Psoas muscle (tissue), 8 donors: ENCODE results near the gene KRT5. TPM values are rescaled to one million over a fixed set of nuclear protein-coding genes. Genes with fewer than 3 reads are reported as not detected.
A peak's percentile ranks its signal among the peaks of the same experiment; 100 is the strongest.

Source experiments
- ATAC-seq, 4 donors: fragments of 200-7000 bp; cut with Tn5 transposase; one replicate each; pipeline ENCODE4 v1.9.1; 2020; ENCODE audit warnings: moderate library complexity in 3 of 4, mild to moderate bottlenecking in 2 of 4
- DNase-seq, 2 donors: peaks; one replicate each; pipeline ENCODE4 v3.0.0-alpha.2; 2020
- H3K27ac ChIP-seq: fragments of 200-600 bp; one replicate; pipeline ENCODE4 v1.8.0; 2022
- H3K27me3 ChIP-seq, 3 donors: fragments of 200-600 bp in 1 of 3; one replicate each; pipeline versions ENCODE4 v1.6.1 to v1.8.0; 2013 to 2022; ENCODE audit warnings: low read length in 2 of 3, mild to moderate bottlenecking in 2 of 3, moderate library complexity in 1 of 3; ENCODE audit not compliant: insufficient read depth in 3 of 3
- H3K36me3 ChIP-seq, 2 donors: fragments of 200-600 bp in 1 of 2; one replicate each; pipeline versions ENCODE4 v1.6.1 to v1.8.0; 2013 to 2022; ENCODE audit warnings: low read depth in 1 of 2, mild to moderate bottlenecking in 1 of 2, moderate library complexity in 1 of 2; ENCODE audit not compliant: insufficient read depth in 1 of 2
- H3K4me1 ChIP-seq: fragments of 200-600 bp; one replicate; pipeline ENCODE4 v1.8.0; 2022
- H3K4me3 ChIP-seq: fragments of 200-600 bp; one replicate; pipeline ENCODE4 v1.8.0; 2022; ENCODE audit warnings: mild to moderate bottlenecking
- H3K9me3 ChIP-seq: fragments of 200-600 bp; one replicate; pipeline ENCODE4 v1.8.0; 2022
- whole genome bisulfite sequencing, 3 donors: extraction: QIAGEN DNeasy Blood & Tissue Kit; methylation state at CpG; one replicate each; pipeline versions ENCODE4 v1.1.6 to v1.1.7; 2013; 5-methylcytosine and 5-hydroxymethylcytosine counted together
- intact Hi-C, 2 donors: fragments of 100-400 bp; cut with DNase I; formaldehyde crosslinking; loops; one replicate each; pipeline versions ENCODE4 v1.11.0 to v1.14.2; 2022
- polyA plus RNA-seq, 3 donors: library from polyadenylated mRNA; stranded (reverse); fragments of 200-250 nt; gene quantifications; one replicate each; pipeline ENCODE4 v1.2.3, GENCODE V29; 2013
- total RNA-seq, 4 donors: library from RNA; stranded (reverse); fragmentation: NEBNext Ultra II Directional in 2 of 4; extraction: Animal tissue kit (Norgen Biotek cat#: 25700) in 2 of 4; gene quantifications; one replicate each; pipeline versions ENCODE4 v1.2.1 to v1.2.4, GENCODE V29; 2021 to 2023
- TF ChIP-seq, protein P1 (sequence below): fragments of 200-600 bp; IDR thresholded peaks from one replicate; pipeline ENCODE4 v1.8.0; 2022; ENCODE audit warnings: antibody characterized with exemption
- donor health status: healthy with polysubstance abuse.
- donor health status: DM: no; HTN: no; CAD: no; lungs with moderate emphysema.
- donor health status: Bipolar disorder and iron deficiency.
- donor health status: healthy.
- donor health status: DM: yes; HTN: yes; CAD: no.
- donor health status: DM: no; HTN: no; CAD: no.
- donor health status: DM: no; HTN: no; CAD: no.
- donor health status: DM: yes; HTN: yes; CAD: no.

Gene KRT5
- total and polyA plus RNA-seq, 7 donors = 0.21 to 1.4 (median 0.73) TPM; not detected in 1

DNA sequence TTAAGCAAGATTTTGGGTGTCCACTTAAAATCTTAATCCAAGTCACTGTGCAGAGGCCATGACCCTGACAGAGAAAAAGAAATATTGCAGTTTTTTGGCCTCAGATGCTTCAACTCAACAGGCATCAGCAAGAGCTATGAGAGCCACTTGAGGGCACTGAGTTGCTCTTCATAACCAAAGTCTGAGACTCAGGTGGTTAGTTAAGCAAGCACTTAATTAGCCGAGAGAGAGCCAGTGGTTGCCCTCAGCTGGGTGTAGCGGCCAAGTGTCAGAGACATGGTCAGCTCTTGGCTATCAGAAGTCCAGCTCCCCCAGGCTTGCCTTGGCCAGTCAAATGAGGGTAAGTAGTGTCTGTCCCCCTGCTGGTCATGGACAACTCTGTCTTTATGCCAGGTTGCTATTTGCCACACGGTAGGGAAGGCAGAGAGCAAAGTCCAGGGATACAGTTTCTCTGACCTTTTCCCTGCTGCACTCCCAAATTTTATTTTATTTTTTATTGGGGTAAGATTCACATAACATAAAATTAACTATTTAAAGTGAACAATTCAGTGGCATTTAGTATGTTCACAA is 41.8 kb upstream of the KRT5 start:
- DNase-seq (no peak), ATAC-seq (no peak)
- Histone ChIP-seq H3K4me3 (no peak overlapping the region), H3K4me1 (no peaks in the 10 kb centered on the region), H3K27ac (no peak overlapping the region), H3K36me3 (no peaks in the 10 kb centered on the region), H3K27me3 (peaks cover 0 to 13% (median 6%) of the 10 kb centered on the region in 3 donors), H3K9me3 (no peaks in the 10 kb centered on the region)
- intact Hi-C loops = no loop called here
- 62 to 71% (median 68%) methylated on average over 3 of the region's 3 CpGs for WGBS, 3 donors
- TF ChIP-seq, protein P1, sequence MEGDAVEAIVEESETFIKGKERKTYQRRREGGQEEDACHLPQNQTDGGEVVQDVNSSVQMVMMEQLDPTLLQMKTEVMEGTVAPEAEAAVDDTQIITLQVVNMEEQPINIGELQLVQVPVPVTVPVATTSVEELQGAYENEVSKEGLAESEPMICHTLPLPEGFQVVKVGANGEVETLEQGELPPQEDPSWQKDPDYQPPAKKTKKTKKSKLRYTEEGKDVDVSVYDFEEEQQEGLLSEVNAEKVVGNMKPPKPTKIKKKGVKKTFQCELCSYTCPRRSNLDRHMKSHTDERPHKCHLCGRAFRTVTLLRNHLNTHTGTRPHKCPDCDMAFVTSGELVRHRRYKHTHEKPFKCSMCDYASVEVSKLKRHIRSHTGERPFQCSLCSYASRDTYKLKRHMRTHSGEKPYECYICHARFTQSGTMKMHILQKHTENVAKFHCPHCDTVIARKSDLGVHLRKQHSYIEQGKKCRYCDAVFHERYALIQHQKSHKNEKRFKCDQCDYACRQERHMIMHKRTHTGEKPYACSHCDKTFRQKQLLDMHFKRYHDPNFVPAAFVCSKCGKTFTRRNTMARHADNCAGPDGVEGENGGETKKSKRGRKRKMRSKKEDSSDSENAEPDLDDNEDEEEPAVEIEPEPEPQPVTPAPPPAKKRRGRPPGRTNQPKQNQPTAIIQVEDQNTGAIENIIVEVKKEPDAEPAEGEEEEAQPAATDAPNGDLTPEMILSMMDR = no peak

- TF ChIP-seq, protein P1 = no peak
- intact Hi-C loops = no loop called here
These were observed 39.8 kb upstream of the KRT5 start for GRCh38 chr12:52559979-52560378.

GRCh38 chr12:52558781-52559445 is 38.7 kb upstream of the KRT5 start:
- TF ChIP-seq, protein P1 = no peak
- no peak for DNase-seq
- ATAC-seq = no peak
- H3K9me3 ChIP-seq = no peaks in the 10 kb centered on the region
- no peaks in the 10 kb centered on the region for H3K4me1 ChIP-seq
- intact Hi-C loops = no loop called here
- WGBS, 3 donors = 40 to 68% (median 43%) methylated on average over 8 of the region's 8 CpGs
- H3K27me3 ChIP-seq = peaks cover 0 to 13% (median 3%) of the 10 kb centered on the region in 3 donors
- no peaks in the 10 kb centered on the region for H3K36me3 ChIP-seq
- no peak overlapping the region for H3K27ac ChIP-seq
- no peak overlapping the region for H3K4me3 ChIP-seq

More at GRCh38 chr12:52559979-52560378, 39.8 kb upstream of the KRT5 start:
- H3K9me3 ChIP-seq = no peaks in the 10 kb centered on the region
- 81 to 82% (median 81%) methylated on average over 4 of the region's 4 CpGs for WGBS, 3 donors
- H3K36me3 ChIP-seq = no peaks in the 10 kb centered on the region
- DNase-seq = peak in 1 of 2 donors; percentile 15
- H3K4me1 ChIP-seq = no peaks in the 10 kb centered on the region
- H3K27me3 ChIP-seq = peaks cover 0 to 13% (median 6%) of the 10 kb centered on the region in 3 donors
- no peak overlapping the region for H3K4me3 ChIP-seq
- ATAC-seq = no peak
- no peak overlapping the region for H3K27ac ChIP-seq

GRCh38 chr12:52557476-52557875 is 37.3 kb upstream of the KRT5 start:
- TF ChIP-seq, protein P1 = no peak
- intact Hi-C loops = no loop called here
- H3K9me3 ChIP-seq = no peaks in the 10 kb centered on the region
- no peaks in the 10 kb centered on the region for H3K4me1 ChIP-seq
- 71 to 76% (median 75%) methylated on average over 2 of the region's 2 CpGs for WGBS, 3 donors
- H3K4me3 ChIP-seq = no peak overlapping the region
- peaks cover 0 to 10% (median 0%) of the 10 kb centered on the region in 3 donors for H3K27me3 ChIP-seq
- H3K36me3 ChIP-seq = no peaks in the 10 kb centered on the region
- no peak for ATAC-seq
- no peak for DNase-seq
- H3K27ac ChIP-seq = no peak overlapping the region
